Measurements from ENCODE around the gene ENPP6. TPM values are rescaled to one million over a fixed set of nuclear protein-coding genes. Genes with fewer than 3 reads are reported as not detected.

ENPP6 gene
- total RNA-seq, 4 donors from 2014 or later = not detected

- 73% methylated on average over 8 of the region's 10 CpGs for WGBS
- H3K27ac ChIP-seq = no peak overlapping the region
- H3K36me3 ChIP-seq = no peaks in the 10 kb centered on the region
- TF ChIP-seq POLR2AphosphoS5 (IDR thresholded peaks at IDR 0.05) = no peak
- no peak for TF ChIP-seq EP300 (IDR thresholded peaks at IDR 0.05)
- no peak for TF ChIP-seq POLR2A (IDR thresholded peaks at IDR 0.05)
- TF ChIP-seq, protein P1, sequence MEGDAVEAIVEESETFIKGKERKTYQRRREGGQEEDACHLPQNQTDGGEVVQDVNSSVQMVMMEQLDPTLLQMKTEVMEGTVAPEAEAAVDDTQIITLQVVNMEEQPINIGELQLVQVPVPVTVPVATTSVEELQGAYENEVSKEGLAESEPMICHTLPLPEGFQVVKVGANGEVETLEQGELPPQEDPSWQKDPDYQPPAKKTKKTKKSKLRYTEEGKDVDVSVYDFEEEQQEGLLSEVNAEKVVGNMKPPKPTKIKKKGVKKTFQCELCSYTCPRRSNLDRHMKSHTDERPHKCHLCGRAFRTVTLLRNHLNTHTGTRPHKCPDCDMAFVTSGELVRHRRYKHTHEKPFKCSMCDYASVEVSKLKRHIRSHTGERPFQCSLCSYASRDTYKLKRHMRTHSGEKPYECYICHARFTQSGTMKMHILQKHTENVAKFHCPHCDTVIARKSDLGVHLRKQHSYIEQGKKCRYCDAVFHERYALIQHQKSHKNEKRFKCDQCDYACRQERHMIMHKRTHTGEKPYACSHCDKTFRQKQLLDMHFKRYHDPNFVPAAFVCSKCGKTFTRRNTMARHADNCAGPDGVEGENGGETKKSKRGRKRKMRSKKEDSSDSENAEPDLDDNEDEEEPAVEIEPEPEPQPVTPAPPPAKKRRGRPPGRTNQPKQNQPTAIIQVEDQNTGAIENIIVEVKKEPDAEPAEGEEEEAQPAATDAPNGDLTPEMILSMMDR (IDR thresholded peaks at IDR 0.05) = no peak
- DNase-seq (ENCODE audit: low spot score in 2 of 2) = peak in 1 of 2 donors; percentile 14
- H3K4me1 ChIP-seq = no peaks in the 10 kb centered on the region
- H3K4me3 ChIP-seq = no peak overlapping the region
- no peaks in the 10 kb centered on the region for H3K27me3 ChIP-seq
- H3K9me3 ChIP-seq = no peaks in the 10 kb centered on the region
Measured at GRCh38 chr4:184120549-184121127, 97.0 kb downstream of the ENPP6 start.

- peak in 1 of 2 donors; percentile 46 for DNase-seq (ENCODE audit: low spot score in 2 of 2)
- WGBS = 92% methylated on average over 6 of the region's 11 CpGs
- no peaks in the 10 kb centered on the region for H3K4me1 ChIP-seq
- H3K4me3 ChIP-seq = no peak overlapping the region
- H3K27ac ChIP-seq = no peak overlapping the region
- H3K27me3 ChIP-seq = no peaks in the 10 kb centered on the region
- no peaks in the 10 kb centered on the region for H3K9me3 ChIP-seq
- TF ChIP-seq POLR2AphosphoS5 (IDR thresholded peaks at IDR 0.05) (no peak), EP300 (IDR thresholded peaks at IDR 0.05) (no peak), POLR2A (IDR thresholded peaks at IDR 0.05) (no peak)
- TF ChIP-seq, protein P1 (IDR thresholded peaks at IDR 0.05) = no peak
- no peaks in the 10 kb centered on the region for H3K36me3 ChIP-seq
Measured at GRCh38 chr4:184117662-184118199, 99.9 kb downstream of the ENPP6 start.

DNA sequence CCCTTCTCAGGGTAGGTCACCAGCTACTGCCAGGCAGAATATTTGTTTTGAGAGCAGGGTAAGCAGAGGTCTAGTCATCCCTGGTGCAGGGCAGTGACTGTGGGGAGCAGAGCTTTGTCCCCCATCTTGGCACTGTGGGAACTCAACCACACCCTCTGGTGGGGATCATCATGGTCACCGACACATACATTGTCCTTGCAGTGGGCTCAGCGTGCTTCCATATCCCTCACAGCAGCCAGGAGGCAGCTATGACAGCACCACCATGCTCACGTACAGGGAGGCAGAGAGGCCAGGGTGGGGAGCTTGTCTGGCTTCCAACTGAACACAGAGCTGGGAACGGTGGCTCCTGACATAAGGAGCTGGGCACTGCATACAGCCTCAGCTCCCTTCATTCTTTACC, 102.3 kb downstream of the ENPP6 start:
- no peaks in the 10 kb centered on the region for H3K36me3 ChIP-seq
- TF ChIP-seq POLR2A (IDR thresholded peaks at IDR 0.05) = no peak
- no peak for TF ChIP-seq POLR2AphosphoS5 (IDR thresholded peaks at IDR 0.05)
- TF ChIP-seq EP300 (IDR thresholded peaks at IDR 0.05) = no peak
- TF ChIP-seq, protein P1 (IDR thresholded peaks at IDR 0.05) = no peak
- H3K27me3 ChIP-seq = peaks cover 5% of the 10 kb centered on the region
- no peaks in the 10 kb centered on the region for H3K9me3 ChIP-seq
- DNase-seq (ENCODE audit: low spot score in 2 of 2) = peak in 1 of 2 donors; percentile 18
- 89% methylated on average over 4 of the region's 4 CpGs for WGBS
- H3K27ac ChIP-seq = no peak overlapping the region
- no peak overlapping the region for H3K4me3 ChIP-seq
- no peaks in the 10 kb centered on the region for H3K4me1 ChIP-seq

DNA sequence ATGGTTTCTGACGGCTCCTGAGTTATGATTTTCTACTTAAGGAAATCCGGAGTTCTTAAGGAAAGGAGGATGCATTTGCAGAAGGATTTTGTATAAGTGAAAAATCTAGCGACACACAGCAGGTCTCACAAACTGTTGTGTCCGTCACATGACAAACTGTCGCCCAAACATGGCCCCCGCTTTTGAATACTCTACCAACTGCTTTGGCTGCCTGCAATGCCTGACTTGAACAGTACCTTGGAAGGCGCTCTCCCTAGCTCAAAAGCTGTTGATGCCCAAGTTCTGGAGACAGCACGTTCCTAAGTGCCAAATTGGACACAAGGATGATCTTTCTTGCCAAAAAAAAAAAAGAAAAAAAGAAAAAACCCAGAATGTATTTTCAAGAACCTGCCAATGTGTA, 103.2 kb downstream of the ENPP6 start:
- Histone ChIP-seq H3K27ac (no peak overlapping the region), H3K4me1 (no peaks in the 10 kb centered on the region), H3K9me3 (no peaks in the 10 kb centered on the region), H3K27me3 (peaks cover 5% of the 10 kb centered on the region), H3K36me3 (no peaks in the 10 kb centered on the region), H3K4me3 (no peak overlapping the region)
- DNase-seq (ENCODE audit: low spot score in 2 of 2) = peak in 1 of 2 donors; percentile 13
- TF ChIP-seq POLR2A (IDR thresholded peaks at IDR 0.05) (no peak), EP300 (IDR thresholded peaks at IDR 0.05) (no peak)
- TF ChIP-seq, protein P1 (IDR thresholded peaks at IDR 0.05) = no peak
- 66% methylated on average over 8 of the region's 8 CpGs for WGBS

- Histone ChIP-seq H3K36me3 (no peaks in the 10 kb centered on the region), H3K4me1 (no peaks in the 10 kb centered on the region), H3K9me3 (no peaks in the 10 kb centered on the region), H3K4me3 (no peak overlapping the region), H3K27me3 (peaks cover 5% of the 10 kb centered on the region), H3K27ac (no peak overlapping the region)
- DNase-seq (ENCODE audit: low spot score in 2 of 2) = no peak
- WGBS = 79% methylated on average over 13 of the region's 13 CpGs
- no peak for TF ChIP-seq POLR2A (IDR thresholded peaks at IDR 0.05)
- no peak for TF ChIP-seq EP300 (IDR thresholded peaks at IDR 0.05)
- TF ChIP-seq POLR2AphosphoS5 (IDR thresholded peaks at IDR 0.05) = no peak
- TF ChIP-seq, protein P1 (IDR thresholded peaks at IDR 0.05) = no peak
Measured at GRCh38 chr4:184112006-184112550, 105.6 kb downstream of the ENPP6 start.
